ENCODE data around the gene CD164. TPM values are rescaled to one million over a fixed set of nuclear protein-coding genes. Genes with fewer than 3 reads are reported as not detected.

CD164 gene
- total and polyA plus RNA-seq, 2 donors (not counting 3 experiments of a cell fraction or from before 2014, with no cell fraction given) = 116 to 172 TPM

DNA sequence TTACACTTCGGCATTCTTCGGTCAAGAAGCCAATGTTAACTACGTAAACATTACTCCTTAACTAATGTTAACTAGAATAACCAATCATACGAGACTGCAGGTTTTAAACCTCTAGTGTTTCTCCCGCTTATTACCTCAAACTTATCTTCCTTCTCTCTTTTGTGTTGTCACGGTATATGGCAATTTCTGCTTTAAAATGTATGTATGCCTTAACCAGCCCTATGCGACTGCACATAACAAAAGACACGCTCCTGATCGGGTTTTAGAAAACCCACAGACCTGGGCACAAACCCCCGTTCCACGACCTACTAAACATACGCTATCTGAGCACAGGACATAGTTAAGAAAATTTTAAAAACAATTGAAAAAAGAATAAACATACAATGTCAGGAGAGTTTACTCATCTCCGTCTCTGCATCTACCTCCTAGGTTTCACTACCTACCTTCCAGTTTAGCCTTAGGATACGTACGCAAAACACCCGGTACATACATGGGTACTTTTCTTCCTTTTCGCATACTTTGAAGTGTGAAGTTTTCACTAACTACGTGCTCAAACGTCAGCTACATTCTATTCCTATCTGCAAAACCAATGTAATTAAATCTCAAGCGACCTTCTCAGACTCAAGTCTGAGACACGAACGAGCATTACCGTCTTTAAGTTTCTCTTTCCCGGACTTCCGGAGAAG, 1.1 kb downstream of the CD164 start:
- Histone ChIP-seq H2AFZ (ENCODE audit: low read depth, low read length) (peak overlapping the region; percentile 94), H3K27ac (ENCODE audit: insufficient read depth, low read depth, low read length) (peak overlapping the region; percentile 93), H3K9me3 (replicated peaks; ENCODE audit: control insufficient read depth, insufficient read depth, low read length) (no peaks in the 10 kb centered on the region), H3K79me2 (ENCODE audit: control insufficient read depth, insufficient read depth, low read length) (peaks cover 53% of the 10 kb centered on the region), H3K9me1 (replicated peaks; ENCODE audit: control insufficient read depth, extremely low read depth, insufficient read depth, low read length) (no peaks in the 10 kb centered on the region), H3K4me2 (ENCODE audit: insufficient read depth, low read length) (peak overlapping the region; percentile 98), H3K27me3 (ENCODE audit: control insufficient read depth in 2 of 2, insufficient read depth in 2 of 2, low read length in 2 of 2) (peaks cover 0 to 3% of the 10 kb centered on the region in 2 experiments), H3K9ac (replicated peaks; ENCODE audit: extremely low read depth, insufficient read depth, low read length) (peak overlapping the region; percentile 95), H4K20me1 (replicated peaks; ENCODE audit: control insufficient read depth, extremely low read depth, insufficient read depth, low read length) (peaks cover 5% of the 10 kb centered on the region), H3K36me3 (ENCODE audit: control insufficient read depth in 2 of 2, extremely low read depth in 1 of 2, insufficient read depth in 2 of 2, low read length in 2 of 2) (peaks cover 8 to 9% of the 10 kb centered on the region in 2 experiments), H3K4me1 (ENCODE audit: control insufficient read depth, extremely low read depth, insufficient read depth, low read length) (peaks cover 31% of the 10 kb centered on the region), H3K4me3 (replicated peaks in 1 of 3; ENCODE audit: insufficient read depth in 1 of 3, low read depth in 1 of 3, low read length in 3 of 3) (peak overlapping the region; percentile 50 to 95 (median 83))
- TF ChIP-seq GATA2 (IDR thresholded peaks at IDR 0.05; ENCODE audit: insufficient read depth, insufficient read length, low read depth, low read length) (no peak), POLR2A (IDR thresholded peaks at IDR 0.05; ENCODE audit: low read depth, low read length) (no peak), CTCF (IDR thresholded peaks at IDR 0.05; ENCODE audit: extremely low read depth in 1 of 2, insufficient read depth in 1 of 2, low read depth in 1 of 2, low read length in 2 of 2) (no peak), FOS (IDR thresholded peaks at IDR 0.05; ENCODE audit: borderline replicate concordance, insufficient read depth, low read length) (no peak), POLR2AphosphoS5 (IDR thresholded peaks at IDR 0.05; ENCODE audit: insufficient read depth, low read depth, low read length) (no peak), EZH2 (IDR thresholded peaks at IDR 0.05; ENCODE audit: borderline replicate concordance, low read depth, low read length, severe bottlenecking) (no peak), JUN (IDR thresholded peaks at IDR 0.05; ENCODE audit: borderline replicate concordance, insufficient read depth, insufficient read length, low read depth) (no peak)
- ChIA-PET CTCF (interaction anchor here (2.7 kb wide), 1 partner anchor 14 kb away, joined by 7 read pairs; no protein-coding TSS in a partner anchor), POLR2A (no interaction called here)
- DNase-seq (ENCODE audit: low read depth, low spot score) (peak; percentile 61), FAIRE-seq (peak; percentile 26)
- BruUV-seq (replicated peaks) = TSS peak; percentile 18
- intact Hi-C loops (cut with micrococcal nuclease) (loop anchor here (1.0 to 10.0 kb wide), 4 partner anchors 314 to 536 kb away; partner anchors contain the start of genes AK9, ARMC2 and FIG4), dilution Hi-C loops (cut with MboI; ENCODE audit: extremely low pct_ligation_motif_present, low sequenced_read_pairs) (no loop called here)

All from endothelial cell of umbilical vein (primary cell).